Coronary artery (tissue), 2 donors: ENCODE data around the gene TSPAN18.

Source experiments
- DNase-seq: peaks from one replicate; pipeline ENCODE4 v3.0.0-alpha.2; 2017; ENCODE audit warnings: low spot score
- H3K27ac ChIP-seq, 2 donors: fragments of 200-600 bp; sonication (generic); one replicate each; pipeline ENCODE4 v1.5.1; 2016 to 2019
- H3K4me3 ChIP-seq: fragments of 200-600 bp; sonication (generic); 2 replicates; pipeline ENCODE4 v1.5.1; 2016; ENCODE audit warnings: mild to moderate bottlenecking, moderate library complexity
- TF ChIP-seq, protein P1 (sequence below): fragments of 200-600 bp; sonication (generic); IDR thresholded peaks from one replicate; pipeline ENCODE4 v1.5.1; 2019; ENCODE audit warnings: antibody characterized with exemption

Gene TSPAN18

DNA sequence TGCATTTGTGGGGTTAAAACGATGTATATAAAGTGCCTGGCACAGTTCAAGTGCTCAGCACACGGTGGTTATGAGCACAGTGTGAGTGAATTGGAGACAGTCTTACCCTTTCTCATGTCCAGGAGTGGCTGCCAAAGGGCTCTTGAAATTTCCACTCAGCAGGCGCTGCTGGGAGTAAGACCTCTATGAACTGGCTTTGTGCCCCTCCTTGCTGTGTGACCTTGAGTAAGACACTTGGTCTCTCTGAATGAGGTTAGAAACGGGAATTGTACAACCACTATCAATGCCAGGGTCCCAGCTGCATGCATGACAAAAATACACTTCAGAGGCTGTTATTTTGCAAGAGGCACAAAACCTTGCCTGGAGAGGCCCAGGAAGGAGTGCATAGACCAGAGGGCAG is 86.6 kb downstream of the TSPAN18 start:
- Histone ChIP-seq H3K27ac (no peak overlapping the region), H3K4me3 (no peak overlapping the region)
- DNase-seq, result no peak
- TF ChIP-seq, protein P1, sequence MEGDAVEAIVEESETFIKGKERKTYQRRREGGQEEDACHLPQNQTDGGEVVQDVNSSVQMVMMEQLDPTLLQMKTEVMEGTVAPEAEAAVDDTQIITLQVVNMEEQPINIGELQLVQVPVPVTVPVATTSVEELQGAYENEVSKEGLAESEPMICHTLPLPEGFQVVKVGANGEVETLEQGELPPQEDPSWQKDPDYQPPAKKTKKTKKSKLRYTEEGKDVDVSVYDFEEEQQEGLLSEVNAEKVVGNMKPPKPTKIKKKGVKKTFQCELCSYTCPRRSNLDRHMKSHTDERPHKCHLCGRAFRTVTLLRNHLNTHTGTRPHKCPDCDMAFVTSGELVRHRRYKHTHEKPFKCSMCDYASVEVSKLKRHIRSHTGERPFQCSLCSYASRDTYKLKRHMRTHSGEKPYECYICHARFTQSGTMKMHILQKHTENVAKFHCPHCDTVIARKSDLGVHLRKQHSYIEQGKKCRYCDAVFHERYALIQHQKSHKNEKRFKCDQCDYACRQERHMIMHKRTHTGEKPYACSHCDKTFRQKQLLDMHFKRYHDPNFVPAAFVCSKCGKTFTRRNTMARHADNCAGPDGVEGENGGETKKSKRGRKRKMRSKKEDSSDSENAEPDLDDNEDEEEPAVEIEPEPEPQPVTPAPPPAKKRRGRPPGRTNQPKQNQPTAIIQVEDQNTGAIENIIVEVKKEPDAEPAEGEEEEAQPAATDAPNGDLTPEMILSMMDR, result no peak

DNA sequence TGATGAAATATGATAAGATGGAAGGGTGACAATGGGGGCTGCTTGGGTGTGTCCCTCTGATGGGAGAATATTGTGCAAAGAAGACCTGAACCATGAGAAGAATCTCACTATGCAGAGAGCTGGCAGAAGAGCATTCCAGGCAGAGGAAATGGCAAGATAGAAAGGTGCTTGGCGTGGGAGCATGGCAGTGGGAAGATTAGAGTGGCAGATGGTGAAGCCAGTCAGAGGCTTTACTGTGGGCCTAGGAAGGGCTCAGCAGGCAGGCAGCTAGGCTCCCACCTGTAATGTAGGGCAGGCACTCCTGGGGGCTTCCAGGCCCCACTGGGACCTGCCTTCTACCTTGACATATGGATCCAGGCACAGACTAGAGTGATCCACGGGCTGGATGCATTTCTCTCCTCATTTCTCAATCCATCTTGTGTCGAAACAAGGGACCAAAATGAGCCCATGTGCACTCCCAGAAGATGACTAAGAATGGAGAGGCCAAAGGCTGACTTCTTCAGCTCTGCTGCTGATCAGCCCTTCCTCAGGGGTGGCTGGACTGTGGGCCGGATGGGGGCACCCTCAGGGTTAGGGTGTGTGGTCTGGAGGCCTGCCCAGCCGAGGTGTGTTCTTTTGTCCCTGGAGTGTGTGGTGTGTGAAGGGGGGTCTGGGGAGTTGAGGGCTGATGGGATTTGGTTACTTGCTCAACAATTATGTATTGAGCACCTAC is 88.3 kb downstream of the TSPAN18 start:
- no peak overlapping the region for H3K4me3 ChIP-seq
- H3K27ac ChIP-seq, result no peak overlapping the region
- TF ChIP-seq, protein P1, result no peak
- no peak for DNase-seq

DNA sequence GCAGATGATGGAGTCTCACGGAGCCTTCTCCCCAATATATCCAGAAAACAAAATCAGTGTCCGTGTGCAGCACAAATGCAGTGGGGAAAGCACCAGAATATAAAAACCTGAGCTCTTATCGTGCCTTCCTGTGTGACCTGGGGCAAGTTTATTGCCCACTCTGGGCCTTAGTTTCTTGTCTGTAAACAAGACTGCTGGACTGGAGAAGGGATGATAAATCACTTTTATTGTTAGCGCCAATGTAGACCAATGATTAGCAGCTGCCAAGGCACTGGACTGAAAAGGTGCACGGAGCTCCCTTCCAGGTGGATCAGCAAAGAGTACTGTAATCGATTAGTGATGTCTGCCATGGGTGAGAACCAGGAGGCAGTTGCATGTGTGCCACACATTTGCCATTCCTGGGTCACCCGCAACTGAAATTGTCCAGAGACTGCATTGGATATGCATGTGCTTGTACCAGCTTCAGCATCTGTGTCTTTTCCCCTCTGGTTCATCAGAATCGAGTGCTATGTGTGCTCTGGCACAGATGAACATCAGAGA is 89.2 kb downstream of the TSPAN18 start:
- Histone ChIP-seq H3K4me3 (no peak overlapping the region), H3K27ac (no peak overlapping the region)
- TF ChIP-seq, protein P1, result no peak
- no peak for DNase-seq

DNA sequence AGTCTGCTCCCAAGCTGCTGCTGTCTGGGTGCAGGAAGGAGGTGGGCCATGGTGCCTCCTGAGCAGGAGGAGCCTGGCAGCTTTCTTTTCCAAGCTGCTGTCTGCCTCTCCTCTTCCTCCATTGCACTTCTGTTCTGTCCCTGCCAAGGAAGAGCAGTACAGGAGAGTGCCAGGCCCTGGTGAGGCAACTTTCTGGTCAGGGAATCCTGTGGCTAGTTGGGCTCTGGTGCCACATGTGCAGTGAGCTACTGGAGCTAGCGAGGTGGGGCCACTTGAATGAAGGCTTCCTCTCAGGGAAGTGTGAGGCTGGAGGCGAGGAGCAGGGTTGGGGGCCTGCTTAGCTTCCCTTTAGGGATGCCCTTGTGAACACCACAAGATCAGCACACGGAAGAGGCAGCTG is 90.0 kb downstream of the TSPAN18 start:
- no peak for DNase-seq
- Histone ChIP-seq H3K27ac (no peak overlapping the region), H3K4me3 (no peak overlapping the region)
- TF ChIP-seq, protein P1, result no peak

DNA sequence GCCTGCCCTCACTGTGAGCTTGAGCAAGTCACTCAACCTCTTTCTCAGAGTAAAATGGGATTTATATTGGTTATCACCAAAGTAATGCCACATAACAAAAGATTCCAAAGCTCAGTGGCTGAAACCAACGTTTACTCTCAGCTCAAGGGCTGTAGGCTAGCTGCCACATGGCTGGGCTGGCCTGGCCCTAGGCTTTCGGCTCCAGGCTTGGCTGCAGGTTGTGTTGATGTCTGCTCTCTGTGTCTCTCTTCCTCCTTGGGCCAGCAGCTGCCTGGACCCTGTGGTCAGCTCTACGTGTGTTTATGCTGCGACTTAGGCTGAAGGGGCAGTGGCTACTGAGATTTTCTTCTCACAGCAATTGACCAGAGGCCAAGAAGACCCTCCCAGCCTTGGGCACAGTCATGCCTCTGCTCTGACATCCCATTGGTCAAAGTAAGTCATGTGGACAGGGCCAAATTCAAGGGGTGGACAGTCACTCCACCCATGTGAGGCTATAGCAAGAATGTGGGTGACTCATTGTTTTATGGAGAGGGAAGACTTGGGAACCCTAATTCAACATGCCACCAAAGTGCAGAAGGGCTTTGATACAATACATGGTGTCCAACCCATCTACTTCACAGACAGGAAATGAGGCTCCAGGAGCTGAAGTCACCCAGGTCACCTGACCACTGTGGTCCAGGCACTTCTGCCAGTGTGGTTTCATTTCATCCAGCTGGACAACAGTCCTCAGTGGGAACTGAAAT is 90.6 kb downstream of the TSPAN18 start:
- Histone ChIP-seq H3K27ac (peak overlapping the region in 1 of 2 donors; percentile 15), H3K4me3 (no peak overlapping the region)
- no peak for DNase-seq
- TF ChIP-seq, protein P1, result no peak

DNA sequence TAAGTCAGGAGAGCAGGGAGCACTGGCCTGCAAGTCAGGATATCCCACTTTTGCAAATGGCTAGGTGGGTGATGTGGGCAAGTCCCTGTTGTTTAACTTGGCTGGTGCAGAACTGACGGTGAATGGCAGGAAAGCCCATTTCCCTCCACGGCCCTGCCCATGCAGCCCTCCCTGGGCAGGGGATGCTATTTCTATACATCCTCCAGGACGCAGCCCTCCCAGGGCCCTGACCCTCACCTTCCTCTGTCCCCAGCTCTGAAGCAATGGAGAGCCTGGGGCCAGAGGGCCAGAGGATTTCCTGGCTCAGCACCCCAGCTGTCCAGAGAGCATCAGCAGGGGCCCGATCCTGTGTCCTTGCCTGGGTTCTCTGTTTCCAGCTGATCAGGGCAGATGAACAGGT is 91.3 kb downstream of the TSPAN18 start:
- DNase-seq, result no peak

More for the DNA sequence above, 91.3 kb downstream of the TSPAN18 start:
- no peak overlapping the region for H3K4me3 ChIP-seq
- TF ChIP-seq, protein P1, result no peak
- no peak overlapping the region for H3K27ac ChIP-seq
